Coronary artery (tissue), 2 donors: ENCODE measurements around the gene CACNA1C.

ENCODE experiments used
- DNase-seq: peaks from one replicate; pipeline ENCODE4 v3.0.0-alpha.2; 2017; ENCODE audit warnings: low spot score
- H3K27ac ChIP-seq, 2 donors: fragments of 200-600 bp; sonication (generic); one replicate each; pipeline ENCODE4 v1.5.1; 2016 to 2019
- H3K4me3 ChIP-seq: fragments of 200-600 bp; sonication (generic); 2 replicates; pipeline ENCODE4 v1.5.1; 2016; ENCODE audit warnings: mild to moderate bottlenecking, moderate library complexity
- TF ChIP-seq, protein P1 (sequence below): fragments of 200-600 bp; sonication (generic); IDR thresholded peaks from one replicate; pipeline ENCODE4 v1.5.1; 2019; ENCODE audit warnings: antibody characterized with exemption

The CACNA1C gene

GRCh38 chr12:2384533-2385351 is 332.0 kb downstream of the CACNA1C start:
- peak overlapping the region; percentile 53 for H3K4me3 ChIP-seq
- H3K27ac ChIP-seq, result peak overlapping the region; percentile 61 to 81
- TF ChIP-seq, protein P1, sequence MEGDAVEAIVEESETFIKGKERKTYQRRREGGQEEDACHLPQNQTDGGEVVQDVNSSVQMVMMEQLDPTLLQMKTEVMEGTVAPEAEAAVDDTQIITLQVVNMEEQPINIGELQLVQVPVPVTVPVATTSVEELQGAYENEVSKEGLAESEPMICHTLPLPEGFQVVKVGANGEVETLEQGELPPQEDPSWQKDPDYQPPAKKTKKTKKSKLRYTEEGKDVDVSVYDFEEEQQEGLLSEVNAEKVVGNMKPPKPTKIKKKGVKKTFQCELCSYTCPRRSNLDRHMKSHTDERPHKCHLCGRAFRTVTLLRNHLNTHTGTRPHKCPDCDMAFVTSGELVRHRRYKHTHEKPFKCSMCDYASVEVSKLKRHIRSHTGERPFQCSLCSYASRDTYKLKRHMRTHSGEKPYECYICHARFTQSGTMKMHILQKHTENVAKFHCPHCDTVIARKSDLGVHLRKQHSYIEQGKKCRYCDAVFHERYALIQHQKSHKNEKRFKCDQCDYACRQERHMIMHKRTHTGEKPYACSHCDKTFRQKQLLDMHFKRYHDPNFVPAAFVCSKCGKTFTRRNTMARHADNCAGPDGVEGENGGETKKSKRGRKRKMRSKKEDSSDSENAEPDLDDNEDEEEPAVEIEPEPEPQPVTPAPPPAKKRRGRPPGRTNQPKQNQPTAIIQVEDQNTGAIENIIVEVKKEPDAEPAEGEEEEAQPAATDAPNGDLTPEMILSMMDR, result no peak
- peak; percentile 70 for DNase-seq

DNA sequence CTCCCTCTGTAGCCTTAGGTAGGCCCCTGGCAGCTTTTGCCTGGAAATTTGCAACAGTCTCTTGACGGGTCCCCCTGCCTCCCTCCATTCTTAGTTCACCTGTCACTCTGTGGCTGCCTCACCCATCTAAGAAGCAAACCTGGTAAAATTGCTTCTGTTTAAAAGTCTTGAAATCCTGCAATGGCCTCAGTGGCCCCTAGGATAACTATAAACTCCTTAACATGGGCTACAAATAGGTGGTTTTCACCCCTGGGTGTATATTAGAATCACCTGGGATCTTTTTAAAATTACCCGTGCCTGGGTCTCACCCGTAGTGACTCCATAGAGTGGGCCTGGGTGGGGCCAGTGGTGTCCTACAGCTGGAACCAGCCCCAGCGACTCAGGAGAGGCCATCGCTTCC is 332.7 kb downstream of the CACNA1C start:
- TF ChIP-seq, protein P1, result no peak
- Histone ChIP-seq H3K27ac (peak overlapping the region; percentile 61 to 81), H3K4me3 (peak overlapping the region; percentile 53)
- peak; percentile 55 for DNase-seq

- Histone ChIP-seq H3K4me3 (no peak overlapping the region), H3K27ac (peak overlapping the region; percentile 23 to 81)
- TF ChIP-seq, protein P1, result no peak
- peak; percentile 36 for DNase-seq
Measured at GRCh38 chr12:2386566-2386965, 333.8 kb downstream of the CACNA1C start.

DNA sequence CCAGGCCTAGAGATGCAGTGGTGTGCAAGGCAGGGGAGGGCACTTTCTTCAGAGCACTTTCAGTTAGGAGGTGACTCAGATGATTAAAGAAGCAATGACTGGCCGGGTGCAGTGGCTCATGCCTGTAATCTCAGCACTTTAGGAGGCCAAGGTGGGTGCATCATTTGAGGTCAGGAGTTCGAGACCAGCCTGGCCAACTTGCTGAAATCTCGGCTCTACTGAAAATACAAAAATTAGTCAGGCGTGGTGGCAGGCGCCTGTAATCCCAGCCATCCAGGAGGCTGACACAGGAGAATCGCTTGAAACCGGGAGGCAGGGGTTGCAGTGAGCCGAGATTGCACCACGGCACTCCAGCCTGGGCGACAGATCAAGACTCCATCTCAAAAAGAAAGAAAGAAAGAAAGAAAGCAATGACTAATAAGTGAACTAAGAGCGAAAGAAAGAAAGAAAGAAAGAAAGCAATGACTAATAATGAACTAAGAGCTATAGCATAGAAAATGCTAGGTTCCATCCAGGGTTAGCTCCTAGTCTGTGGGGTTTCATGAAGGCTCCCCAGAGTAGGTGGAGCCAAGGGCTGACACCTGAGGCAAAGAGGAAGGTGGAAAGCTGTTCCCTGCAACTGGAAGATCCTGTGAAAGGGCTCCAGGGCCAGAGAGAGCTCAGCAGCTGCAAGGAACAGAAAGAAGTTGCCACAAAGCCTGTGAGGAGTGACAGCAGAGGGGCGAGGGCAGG is 334.5 kb downstream of the CACNA1C start:
- peak; percentile 66 for DNase-seq

DNA sequence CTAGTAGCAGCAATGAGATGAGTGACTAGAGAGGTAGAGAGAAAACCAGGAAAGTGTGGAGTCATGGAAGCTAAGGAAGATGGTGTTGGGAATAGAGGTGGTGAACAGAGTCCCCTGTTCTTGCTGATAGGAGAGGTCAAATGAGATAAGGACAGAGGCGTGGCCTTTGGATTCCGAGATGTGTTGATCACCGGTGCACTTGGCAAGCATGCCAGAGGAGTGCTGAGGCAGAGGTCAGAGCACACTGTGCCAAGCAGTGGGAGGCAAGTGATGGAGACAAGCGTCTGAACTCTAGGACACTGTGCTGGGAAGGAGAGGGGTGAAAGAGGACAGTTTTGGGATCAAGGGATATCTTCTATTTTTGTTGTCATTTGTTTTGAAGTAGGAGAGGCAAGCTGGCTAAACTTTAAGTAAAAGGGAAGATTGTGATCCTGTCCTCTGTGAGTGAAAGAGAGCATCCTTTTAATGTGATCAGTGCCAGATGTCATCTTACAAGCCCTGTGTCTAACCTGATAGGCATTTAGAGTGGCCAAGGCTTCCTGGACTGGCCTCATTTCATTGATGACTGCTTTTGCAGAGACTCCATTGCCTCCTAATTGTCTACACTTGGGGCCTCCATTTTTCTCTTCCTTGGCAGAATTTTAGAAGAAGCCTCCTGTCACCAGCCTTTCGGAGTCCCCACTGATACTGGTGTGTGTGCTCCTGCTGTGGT is 336.4 kb downstream of the CACNA1C start:
- DNase-seq, result peak; percentile 31
- TF ChIP-seq, protein P1, result no peak
- H3K4me3 ChIP-seq, result no peak overlapping the region
- H3K27ac ChIP-seq, result no peak overlapping the region

More for the DNA sequence above, 334.5 kb downstream of the CACNA1C start:
- no peak overlapping the region for H3K4me3 ChIP-seq
- TF ChIP-seq, protein P1, result no peak
- H3K27ac ChIP-seq, result peak overlapping the region in 1 of 2 donors; percentile 81

DNA sequence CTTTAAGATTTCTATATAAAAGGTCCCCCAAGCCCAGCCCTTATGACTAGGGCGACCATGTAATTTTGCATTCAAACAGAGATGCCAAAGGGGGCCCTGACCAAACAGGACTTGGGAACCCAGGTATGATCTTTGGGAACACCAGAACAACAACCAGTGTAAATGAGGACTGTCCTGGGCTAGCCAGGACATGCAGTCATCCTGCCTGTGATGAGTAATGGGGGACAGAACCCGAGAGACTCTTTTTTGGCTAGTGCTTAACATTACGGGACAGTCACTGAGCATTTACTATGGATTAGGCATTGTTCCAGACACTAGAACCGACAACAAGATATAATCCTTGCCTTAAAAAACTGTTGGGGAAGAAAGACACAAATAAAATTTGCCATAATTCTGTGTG is 337.3 kb downstream of the CACNA1C start:
- TF ChIP-seq, protein P1, result no peak
- Histone ChIP-seq H3K4me3 (no peak overlapping the region), H3K27ac (no peak overlapping the region)
- DNase-seq, result no peak
